ENCODE measurements around the gene NTM.
"Not testable (repeated sequence)": the region's sequence is repeated elsewhere in the genome, so short reads cannot be mapped to it uniquely, and the experiment has no call there.

NTM gene

GRCh38 chr11:132318421-132319157 is 948.2 kb downstream of the NTM start:
- DNase-seq (ENCODE audit: low read depth in 3 of 3, low spot score in 1 of 3): no peak

- DNase-seq (ENCODE audit: low read depth in 3 of 3, low spot score in 1 of 3): not testable (repeated sequence)
These were observed 949.0 kb downstream of the NTM start for GRCh38 chr11:132319419-132319818.

GRCh38 chr11:132330515-132330914 is 960.1 kb downstream of the NTM start:
- no peak for DNase-seq (ENCODE audit: low read depth in 3 of 3, low spot score in 1 of 3)

- no peak for DNase-seq (ENCODE audit: low read depth in 3 of 3, low spot score in 1 of 3)
These were observed 962.1 kb downstream of the NTM start for GRCh38 chr11:132332521-132332920.

GRCh38 chr11:132334769-132335280 is 964.4 kb downstream of the NTM start:
- no peak for DNase-seq (ENCODE audit: low read depth in 3 of 3, low spot score in 1 of 3)

GRCh38 chr11:132335311-132335710 is 964.9 kb downstream of the NTM start:
- DNase-seq (ENCODE audit: low read depth in 3 of 3, low spot score in 1 of 3): no peak

GRCh38 chr11:132336781-132337535 is 966.5 kb downstream of the NTM start:
- DNase-seq (ENCODE audit: low read depth in 3 of 3, low spot score in 1 of 3): no peak

- DNase-seq (ENCODE audit: low read depth in 3 of 3, low spot score in 1 of 3): no peak
These were observed 967.5 kb downstream of the NTM start for GRCh38 chr11:132337819-132338416.

GRCh38 chr11:132342408-132342807 is 972.0 kb downstream of the NTM start:
- DNase-seq (ENCODE audit: low read depth in 3 of 3, low spot score in 1 of 3): no peak

- DNase-seq (ENCODE audit: low read depth in 3 of 3, low spot score in 1 of 3): no peak
These were observed 973.2 kb downstream of the NTM start for GRCh38 chr11:132343445-132344175.

- no peak for DNase-seq (ENCODE audit: low read depth in 3 of 3, low spot score in 1 of 3)
These were observed 976.2 kb downstream of the NTM start for GRCh38 chr11:132346558-132347148.

- DNase-seq (ENCODE audit: low read depth in 3 of 3, low spot score in 1 of 3): no peak
These were observed 977.0 kb downstream of the NTM start for GRCh38 chr11:132347156-132348090.

- no peak for DNase-seq (ENCODE audit: low read depth in 3 of 3, low spot score in 1 of 3)
These were observed 979.7 kb downstream of the NTM start for GRCh38 chr11:132349811-132350733.

- no peak for DNase-seq (ENCODE audit: low read depth in 3 of 3, low spot score in 1 of 3)
These were observed 980.6 kb downstream of the NTM start for GRCh38 chr11:132351050-132351449.

GRCh38 chr11:132352497-132352896 is 982.1 kb downstream of the NTM start:
- DNase-seq (ENCODE audit: low read depth in 3 of 3, low spot score in 1 of 3): no peak

GRCh38 chr11:132353255-132353654 is 982.8 kb downstream of the NTM start:
- DNase-seq (ENCODE audit: low read depth in 3 of 3, low spot score in 1 of 3): no peak

GRCh38 chr11:132357811-132358572 is 987.6 kb downstream of the NTM start:
- DNase-seq (ENCODE audit: low read depth in 3 of 3, low spot score in 1 of 3): no peak

GRCh38 chr11:132358573-132358953 is 988.1 kb downstream of the NTM start:
- no peak for DNase-seq (ENCODE audit: low read depth in 3 of 3, low spot score in 1 of 3)
